Measurements from ENCODE around the gene KIRREL3. TPM values are rescaled to one million over a fixed set of nuclear protein-coding genes. Genes with fewer than 3 reads are reported as not detected.

The KIRREL3 gene
- polyA plus RNA-seq, 1 of the 3 experiments (the other 2 are of a cell fraction) = 3.7 TPM

- Histone ChIP-seq H3F3A (replicated peaks; ENCODE audit: insufficient read depth) (no peaks in the 10 kb centered on the region), H3K27me3 (ENCODE audit: insufficient read depth) (no peaks in the 10 kb centered on the region), H4K20me1 (ENCODE audit: insufficient read depth) (no peaks in the 10 kb centered on the region), H3K79me2 (ENCODE audit: insufficient read depth) (no peaks in the 10 kb centered on the region), H3K27ac (ENCODE audit: low read depth in 2 of 2, low read length in 1 of 2) (no peak overlapping the region), H3K4me3 (ENCODE audit: low read depth in 2 of 2, low read length in 1 of 2) (no peak overlapping the region; a peak in 1 of 4 replicates), H3K9me2 (no peaks in the 10 kb centered on the region), H3K4me1 (ENCODE audit: control insufficient read depth in 1 of 2, insufficient read depth in 2 of 2, low read depth in 1 of 2, low read length in 1 of 2) (peaks cover 0 to 3% of the 10 kb centered on the region in 2 experiments; a peak in 1 of 4 replicates), H3K9me3 (no peaks in the 10 kb centered on the region), H3K9ac (no peak overlapping the region), H3K4me2 (no peak overlapping the region), H3K36me3 (replicated peaks in 1 of 2; ENCODE audit: control insufficient read depth in 1 of 2, insufficient read depth in 2 of 2, low read length in 1 of 2) (peaks cover 0 to 2% of the 10 kb centered on the region in 2 experiments), H2AFZ (ENCODE audit: low read depth) (no peak overlapping the region)
- CTCF ChIA-PET = interaction anchor here (0.8 to 3.2 kb wide), 2 partner anchors 63 to 107 kb away, joined by 3 to 14 read pairs; no protein-coding TSS in a partner anchor
- DNase-seq = no peak
- TF ChIP-seq EZH2phosphoT487 (IDR thresholded peaks at IDR 0.05; ENCODE audit: borderline replicate concordance, low read depth) (no peak), MXI1 (IDR thresholded peaks at IDR 0.05; ENCODE audit: low read depth, low read length) (no peak), ELF1 (IDR thresholded peaks at IDR 0.05) (no peak), FOSL2 (IDR thresholded peaks at IDR 0.05; ENCODE audit: borderline replicate concordance, low read depth) (no peak), RXRA (IDR thresholded peaks at IDR 0.05; ENCODE audit: borderline replicate concordance, low read depth) (no peak), IRF3 (IDR thresholded peaks at IDR 0.05; ENCODE audit: low read depth, low read length) (no peak)
- TF ChIP-seq, protein P1, sequence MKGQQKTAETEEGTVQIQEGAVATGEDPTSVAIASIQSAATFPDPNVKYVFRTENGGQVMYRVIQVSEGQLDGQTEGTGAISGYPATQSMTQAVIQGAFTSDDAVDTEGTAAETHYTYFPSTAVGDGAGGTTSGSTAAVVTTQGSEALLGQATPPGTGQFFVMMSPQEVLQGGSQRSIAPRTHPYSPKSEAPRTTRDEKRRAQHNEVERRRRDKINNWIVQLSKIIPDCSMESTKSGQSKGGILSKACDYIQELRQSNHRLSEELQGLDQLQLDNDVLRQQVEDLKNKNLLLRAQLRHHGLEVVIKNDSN (IDR thresholded peaks at IDR 0.05; ENCODE audit: borderline replicate concordance, low read depth) = no peak
- POLR2A ChIA-PET = no interaction called here
- WGBS (ENCODE audit: low lambda C conversion rate) = 92% methylated on average over 12 of the region's 12 CpGs
Observed at GRCh38 chr11:126417091-126417862, 583.3 kb downstream of the KIRREL3 start.

DNA sequence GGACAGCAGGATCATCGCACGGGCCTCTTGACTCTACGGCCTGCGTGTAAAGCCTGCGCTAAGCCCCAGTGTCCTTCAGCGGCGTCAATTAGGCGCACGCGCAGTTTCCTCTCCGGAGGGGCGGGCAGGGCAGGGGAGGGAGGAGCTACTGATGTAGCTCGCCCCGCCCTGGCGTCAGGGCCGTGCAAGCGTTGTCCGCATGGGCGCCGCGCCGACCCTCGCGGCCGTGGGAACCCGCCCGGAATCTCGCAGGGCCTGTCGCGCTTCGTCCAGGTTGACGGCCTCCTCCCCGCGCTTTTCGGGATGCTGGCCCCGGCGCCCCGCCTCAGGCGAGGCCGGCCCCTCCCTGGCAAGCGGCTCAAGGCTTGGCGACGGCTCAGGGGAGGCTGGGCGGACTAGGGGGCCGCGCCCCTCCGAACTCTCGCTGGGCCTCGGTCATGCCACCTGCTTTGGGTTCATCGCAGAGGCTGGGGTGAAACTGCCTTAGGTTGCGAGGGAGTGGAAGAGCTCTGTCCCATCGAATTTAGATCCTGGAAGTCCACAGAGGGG, 584.0 kb downstream of the KIRREL3 start:
- Histone ChIP-seq H3K4me3 (ENCODE audit: low read depth in 2 of 2, low read length in 1 of 2) (peak overlapping the region in 1 of 2 experiments; percentile 38; a peak in 2 of 4 replicates), H3K36me3 (replicated peaks in 1 of 2; ENCODE audit: control insufficient read depth in 1 of 2, insufficient read depth in 2 of 2, low read length in 1 of 2) (peaks cover 0 to 2% of the 10 kb centered on the region in 2 experiments), H3K9ac (no peak overlapping the region), H2AFZ (ENCODE audit: low read depth) (no peak overlapping the region; the same call in 1 of the 2 replicates), H3K79me2 (ENCODE audit: insufficient read depth) (no peaks in the 10 kb centered on the region), H4K20me1 (ENCODE audit: insufficient read depth) (no peaks in the 10 kb centered on the region), H3K4me1 (ENCODE audit: control insufficient read depth in 1 of 2, insufficient read depth in 2 of 2, low read depth in 1 of 2, low read length in 1 of 2) (peaks cover 0 to 3% of the 10 kb centered on the region in 2 experiments; a peak in 1 of 4 replicates), H3K9me3 (no peaks in the 10 kb centered on the region), H3K4me2 (no peak overlapping the region), H3K9me2 (no peaks in the 10 kb centered on the region), H3F3A (replicated peaks; ENCODE audit: insufficient read depth) (no peaks in the 10 kb centered on the region), H3K27ac (ENCODE audit: low read depth in 2 of 2, low read length in 1 of 2) (no peak overlapping the region; a peak in 1 of 4 replicates), H3K27me3 (ENCODE audit: insufficient read depth) (no peaks in the 10 kb centered on the region)
- WGBS (ENCODE audit: low lambda C conversion rate) = 78% methylated on average over 18 of the region's 52 CpGs
- ChIA-PET POLR2A (no interaction called here), CTCF (no interaction called here)
- DNase-seq = peak; percentile 88
- TF ChIP-seq JUND (IDR thresholded peaks at IDR 0.05) (no peak), RFX5 (IDR thresholded peaks at IDR 0.05; ENCODE audit: low read length) (no peak), GATA2 (CRISPR knock-in tag; IDR thresholded peaks at IDR 0.05) (no peak), CHD2 (IDR thresholded peaks at IDR 0.05; ENCODE audit: low read length, partially characterized antibody) (no peak), RXRA (IDR thresholded peaks at IDR 0.05; ENCODE audit: borderline replicate concordance, low read depth) (no peak), RAD21 (IDR thresholded peaks at IDR 0.05; ENCODE audit: low read length) (no peak), TCF12 (IDR thresholded peaks at IDR 0.05) (no peak), MXI1 (IDR thresholded peaks at IDR 0.05; ENCODE audit: low read depth, low read length) (no peak)
- TF ChIP-seq, protein P2, sequence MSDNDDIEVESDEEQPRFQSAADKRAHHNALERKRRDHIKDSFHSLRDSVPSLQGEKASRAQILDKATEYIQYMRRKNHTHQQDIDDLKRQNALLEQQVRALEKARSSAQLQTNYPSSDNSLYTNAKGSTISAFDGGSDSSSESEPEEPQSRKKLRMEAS (IDR thresholded peaks at IDR 0.05; ENCODE audit: low read depth) = no peak
- TF ChIP-seq, protein P3, sequence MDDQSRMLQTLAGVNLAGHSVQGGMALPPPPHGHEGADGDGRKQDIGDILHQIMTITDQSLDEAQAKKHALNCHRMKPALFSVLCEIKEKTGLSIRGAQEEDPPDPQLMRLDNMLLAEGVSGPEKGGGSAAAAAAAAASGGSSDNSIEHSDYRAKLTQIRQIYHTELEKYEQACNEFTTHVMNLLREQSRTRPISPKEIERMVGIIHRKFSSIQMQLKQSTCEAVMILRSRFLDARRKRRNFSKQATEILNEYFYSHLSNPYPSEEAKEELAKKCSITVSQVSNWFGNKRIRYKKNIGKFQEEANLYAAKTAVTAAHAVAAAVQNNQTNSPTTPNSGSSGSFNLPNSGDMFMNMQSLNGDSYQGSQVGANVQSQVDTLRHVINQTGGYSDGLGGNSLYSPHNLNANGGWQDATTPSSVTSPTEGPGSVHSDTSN (IDR thresholded peaks at IDR 0.05) = no peak
- TF ChIP-seq, protein P1 (IDR thresholded peaks at IDR 0.05; ENCODE audit: borderline replicate concordance, low read depth) = no peak

Data from SK-N-SH (cell line).